ENCODE measurements around the gene CNN3.

DNA sequence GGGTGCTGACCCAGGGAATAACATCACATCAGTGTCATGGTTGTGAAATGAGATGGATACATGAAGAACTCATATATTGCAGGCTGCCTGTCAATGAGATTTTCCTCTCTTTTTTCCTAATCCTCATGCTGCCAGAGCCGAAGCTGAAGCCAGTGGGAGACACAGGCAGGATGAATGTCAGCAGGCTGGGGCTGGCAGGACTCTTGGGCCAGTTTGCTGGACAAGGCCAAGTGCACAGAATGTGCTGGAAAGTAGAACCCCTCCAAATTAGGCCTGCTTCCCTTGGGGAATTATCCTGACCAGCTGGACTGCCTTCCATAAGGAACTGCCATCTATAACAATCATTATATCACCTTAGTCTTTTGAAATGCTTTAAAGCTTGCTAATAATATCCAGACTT is 75.3 kb downstream of the CNN3 start:
- TF ChIP-seq, protein P1, sequence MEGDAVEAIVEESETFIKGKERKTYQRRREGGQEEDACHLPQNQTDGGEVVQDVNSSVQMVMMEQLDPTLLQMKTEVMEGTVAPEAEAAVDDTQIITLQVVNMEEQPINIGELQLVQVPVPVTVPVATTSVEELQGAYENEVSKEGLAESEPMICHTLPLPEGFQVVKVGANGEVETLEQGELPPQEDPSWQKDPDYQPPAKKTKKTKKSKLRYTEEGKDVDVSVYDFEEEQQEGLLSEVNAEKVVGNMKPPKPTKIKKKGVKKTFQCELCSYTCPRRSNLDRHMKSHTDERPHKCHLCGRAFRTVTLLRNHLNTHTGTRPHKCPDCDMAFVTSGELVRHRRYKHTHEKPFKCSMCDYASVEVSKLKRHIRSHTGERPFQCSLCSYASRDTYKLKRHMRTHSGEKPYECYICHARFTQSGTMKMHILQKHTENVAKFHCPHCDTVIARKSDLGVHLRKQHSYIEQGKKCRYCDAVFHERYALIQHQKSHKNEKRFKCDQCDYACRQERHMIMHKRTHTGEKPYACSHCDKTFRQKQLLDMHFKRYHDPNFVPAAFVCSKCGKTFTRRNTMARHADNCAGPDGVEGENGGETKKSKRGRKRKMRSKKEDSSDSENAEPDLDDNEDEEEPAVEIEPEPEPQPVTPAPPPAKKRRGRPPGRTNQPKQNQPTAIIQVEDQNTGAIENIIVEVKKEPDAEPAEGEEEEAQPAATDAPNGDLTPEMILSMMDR (IDR thresholded peaks at IDR 0.05; ENCODE audit: extremely low read depth in 1 of 2, insufficient read depth in 1 of 2, low read depth in 1 of 2, low read length in 2 of 2): no peak
- TF ChIP-seq POLR2AphosphoS5 (IDR thresholded peaks at IDR 0.05; ENCODE audit: insufficient read depth, low read depth, low read length) (no peak), MYC (IDR thresholded peaks at IDR 0.05; ENCODE audit: low read depth, low read length) (no peak), EZH2 (IDR thresholded peaks at IDR 0.05; ENCODE audit: borderline replicate concordance, low read depth, low read length, severe bottlenecking) (no peak), POLR2A (IDR thresholded peaks at IDR 0.05; ENCODE audit: low read depth, low read length) (no peak)

All from endothelial cell of umbilical vein (primary cell).